ENCODE results near the gene FBXO34.

FBXO34 gene

GRCh38 chr14:55386037-55386808 lies 115.0 kb downstream of the FBXO34 start:
- no peak for DNase-seq

GRCh38 chr14:55387121-55387520 lies 115.9 kb downstream of the FBXO34 start:
- DNase-seq, result no peak

DNA sequence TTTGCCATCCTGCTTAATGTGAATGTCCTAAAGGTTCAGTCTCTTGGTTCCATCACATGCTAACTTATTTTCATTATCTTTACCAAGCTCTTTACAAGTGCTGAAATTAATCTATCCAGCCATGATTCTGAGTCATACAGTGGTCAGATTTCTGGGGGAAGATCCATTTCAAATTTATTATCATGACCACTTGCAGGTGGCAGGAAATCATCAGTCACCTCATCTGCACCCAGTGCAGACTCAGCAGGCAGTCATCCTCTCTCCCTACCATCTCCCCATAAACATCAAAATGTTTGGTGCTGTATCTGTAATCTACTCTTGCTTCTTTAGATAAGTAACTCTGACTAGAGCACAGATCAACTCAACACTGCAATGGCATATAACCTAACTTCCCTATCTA lies 116.9 kb downstream of the FBXO34 start:
- DNase-seq, result no peak

- DNase-seq, result no peak
Observed at GRCh38 chr14:55389330-55389729, 118.1 kb downstream of the FBXO34 start.

- DNase-seq, result no peak
Observed at GRCh38 chr14:55398679-55399078, 127.5 kb downstream of the FBXO34 start.

- no peak for DNase-seq
Observed at GRCh38 chr14:55399183-55399582, 128.0 kb downstream of the FBXO34 start.

- no peak for DNase-seq
Observed at GRCh38 chr14:55399852-55400251, 128.6 kb downstream of the FBXO34 start.

DNA sequence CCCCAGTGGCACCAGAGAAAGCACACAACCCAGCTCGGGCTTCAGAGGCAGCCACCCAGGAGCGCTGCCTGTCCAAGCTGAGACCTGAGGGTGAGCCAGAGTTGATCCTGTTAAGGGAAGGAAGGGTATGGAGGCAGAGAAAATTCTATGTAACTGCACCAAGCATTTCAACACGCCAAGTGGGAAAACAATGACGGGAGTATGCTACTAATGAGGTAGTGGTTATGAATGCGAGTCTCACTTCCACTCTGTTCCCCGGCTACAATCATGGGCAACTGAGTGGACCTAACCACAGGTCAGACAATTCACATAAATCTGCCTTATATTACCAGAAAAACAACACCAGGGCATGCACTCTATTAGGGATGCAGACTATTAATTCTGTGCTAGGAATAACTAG lies 130.5 kb downstream of the FBXO34 start:
- no peak for DNase-seq

Data from left hindlimb (tissue), 1 donor.